Measurements from ENCODE around the gene RBM39.
A peak's percentile ranks its signal among the peaks of the same experiment; 100 is the strongest.
"Not testable (repeated sequence)": the region's sequence is repeated elsewhere in the genome, so short reads cannot be mapped to it uniquely, and the experiment has no call there.

Gene RBM39

DNA sequence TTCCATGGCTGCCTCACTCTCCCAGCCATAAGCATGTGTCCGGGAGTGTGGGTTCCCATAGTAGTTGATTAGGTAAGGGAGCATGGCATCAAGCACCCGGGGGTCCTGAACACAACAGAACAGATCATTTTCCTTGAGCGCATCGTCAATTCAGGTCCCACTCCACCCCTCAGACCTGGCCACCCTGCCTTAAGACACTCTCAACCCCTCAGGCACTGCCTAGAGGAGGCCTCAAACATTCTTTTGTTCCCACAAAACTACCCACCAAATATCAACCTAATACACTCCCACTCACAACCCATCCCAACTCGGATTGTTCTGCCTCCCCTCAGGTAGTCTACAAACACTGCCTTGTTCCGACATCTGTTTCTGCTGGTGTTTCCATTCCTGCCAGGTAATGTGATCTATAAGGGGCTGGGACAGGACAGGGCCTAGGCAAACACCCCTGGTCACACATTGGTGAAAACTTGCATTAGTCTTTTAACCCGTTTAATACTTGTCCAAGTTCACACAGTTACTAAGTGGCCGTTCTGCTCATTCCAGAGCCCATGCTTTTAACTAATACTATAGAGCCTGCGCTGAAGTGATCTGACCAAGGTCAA is 44.3 kb downstream of the RBM39 start:
- TF ChIP-seq, protein P1, sequence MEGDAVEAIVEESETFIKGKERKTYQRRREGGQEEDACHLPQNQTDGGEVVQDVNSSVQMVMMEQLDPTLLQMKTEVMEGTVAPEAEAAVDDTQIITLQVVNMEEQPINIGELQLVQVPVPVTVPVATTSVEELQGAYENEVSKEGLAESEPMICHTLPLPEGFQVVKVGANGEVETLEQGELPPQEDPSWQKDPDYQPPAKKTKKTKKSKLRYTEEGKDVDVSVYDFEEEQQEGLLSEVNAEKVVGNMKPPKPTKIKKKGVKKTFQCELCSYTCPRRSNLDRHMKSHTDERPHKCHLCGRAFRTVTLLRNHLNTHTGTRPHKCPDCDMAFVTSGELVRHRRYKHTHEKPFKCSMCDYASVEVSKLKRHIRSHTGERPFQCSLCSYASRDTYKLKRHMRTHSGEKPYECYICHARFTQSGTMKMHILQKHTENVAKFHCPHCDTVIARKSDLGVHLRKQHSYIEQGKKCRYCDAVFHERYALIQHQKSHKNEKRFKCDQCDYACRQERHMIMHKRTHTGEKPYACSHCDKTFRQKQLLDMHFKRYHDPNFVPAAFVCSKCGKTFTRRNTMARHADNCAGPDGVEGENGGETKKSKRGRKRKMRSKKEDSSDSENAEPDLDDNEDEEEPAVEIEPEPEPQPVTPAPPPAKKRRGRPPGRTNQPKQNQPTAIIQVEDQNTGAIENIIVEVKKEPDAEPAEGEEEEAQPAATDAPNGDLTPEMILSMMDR (conservative IDR thresholded peaks at IDR 0.05) = no peak
- H3K27ac ChIP-seq = peak overlapping the region; percentile 97

DNA sequence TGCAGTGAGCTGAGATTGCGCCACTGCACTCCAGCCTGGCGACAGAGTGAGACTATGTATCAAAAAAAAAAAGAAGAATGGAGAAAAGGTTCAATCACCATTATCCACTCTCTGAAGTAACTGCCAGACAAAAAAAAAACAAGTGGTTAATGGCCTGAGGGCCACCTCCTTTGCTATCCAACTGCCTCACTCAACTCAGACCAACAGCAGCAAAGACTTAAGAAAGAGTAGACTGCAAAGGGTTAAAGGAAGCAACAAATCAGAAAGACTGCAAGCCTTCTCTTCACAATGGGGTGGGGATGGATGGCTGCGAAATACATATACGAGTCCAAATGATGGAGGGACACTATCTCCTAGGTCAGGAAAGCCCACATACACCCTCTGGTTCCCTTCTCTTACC is 46.1 kb downstream of the RBM39 start:
- TF ChIP-seq, protein P1 (conservative IDR thresholded peaks at IDR 0.05) = no peak

DNA sequence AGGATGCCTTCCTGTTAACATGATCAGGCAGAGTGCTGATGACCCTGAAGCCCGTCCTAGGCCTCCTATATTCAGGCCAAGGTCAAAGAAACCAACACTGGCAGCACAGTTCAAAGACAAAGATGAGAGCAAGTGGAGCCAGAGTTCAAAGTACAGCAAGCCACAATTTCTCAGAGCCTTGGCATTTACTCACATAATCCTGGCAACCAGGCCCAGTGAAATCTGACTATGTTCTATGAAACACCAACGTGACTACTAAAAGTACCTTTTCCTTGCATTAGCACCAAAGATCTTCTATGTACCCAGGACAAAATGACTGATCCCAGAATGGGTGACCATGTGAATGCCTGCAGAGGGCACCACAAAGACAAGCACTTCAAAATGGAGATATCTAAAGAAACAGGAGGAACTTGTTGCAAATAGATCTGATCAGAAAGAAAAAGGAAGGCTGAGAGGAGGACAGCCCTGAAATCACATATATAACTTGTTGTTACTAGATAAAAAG is 46.8 kb downstream of the RBM39 start:
- TF ChIP-seq, protein P1 (conservative IDR thresholded peaks at IDR 0.05) = no peak
- no peak overlapping the region for H3K27ac ChIP-seq

More for the DNA sequence above, 46.1 kb downstream of the RBM39 start:
- no peak overlapping the region for H3K27ac ChIP-seq

DNA sequence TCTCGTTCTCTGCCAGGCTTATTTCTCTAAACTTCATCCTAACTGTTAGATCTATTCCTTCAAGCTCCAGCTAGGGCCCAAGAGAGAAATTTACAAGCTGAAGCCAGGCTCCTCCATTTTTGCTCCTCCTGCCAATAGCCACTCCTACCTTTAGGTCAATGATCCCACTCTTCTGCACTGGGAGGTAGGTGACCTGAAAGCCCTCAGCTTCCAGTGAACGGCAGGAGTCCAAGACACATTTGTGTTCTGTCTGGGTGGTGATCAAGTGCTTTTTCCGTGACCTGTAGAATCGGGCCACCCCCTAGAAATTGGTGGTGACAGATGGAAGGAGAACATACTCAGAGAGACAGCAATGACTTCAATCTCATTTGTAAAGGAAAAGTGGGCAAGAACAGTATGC is 51.8 kb downstream of the RBM39 start:
- no peak overlapping the region for H3K27ac ChIP-seq
- TF ChIP-seq, protein P1 (conservative IDR thresholded peaks at IDR 0.05) = no peak

DNA sequence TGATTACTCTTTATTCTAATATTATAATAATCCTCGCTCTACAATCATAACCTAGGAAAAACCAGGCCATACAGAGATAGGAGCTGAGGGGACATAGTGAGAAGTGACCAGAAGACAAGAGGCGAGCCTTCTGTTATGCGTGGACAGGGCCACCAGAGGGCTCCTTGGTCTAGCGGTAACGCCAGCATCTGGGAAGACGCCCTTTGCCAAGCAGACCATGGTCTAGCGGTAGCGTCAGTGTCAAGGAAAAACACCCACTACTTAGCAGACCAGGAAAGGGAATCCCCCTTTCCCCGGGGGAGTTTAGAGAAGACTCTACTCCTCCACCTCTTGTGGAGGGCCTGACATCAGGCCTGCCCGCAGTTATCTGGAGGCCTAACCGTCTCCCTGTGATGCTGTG is 55.2 kb downstream of the RBM39 start:
- TF ChIP-seq, protein P1 (conservative IDR thresholded peaks at IDR 0.05) = peak; percentile 33
- H3K27ac ChIP-seq = not testable (repeated sequence)

DNA sequence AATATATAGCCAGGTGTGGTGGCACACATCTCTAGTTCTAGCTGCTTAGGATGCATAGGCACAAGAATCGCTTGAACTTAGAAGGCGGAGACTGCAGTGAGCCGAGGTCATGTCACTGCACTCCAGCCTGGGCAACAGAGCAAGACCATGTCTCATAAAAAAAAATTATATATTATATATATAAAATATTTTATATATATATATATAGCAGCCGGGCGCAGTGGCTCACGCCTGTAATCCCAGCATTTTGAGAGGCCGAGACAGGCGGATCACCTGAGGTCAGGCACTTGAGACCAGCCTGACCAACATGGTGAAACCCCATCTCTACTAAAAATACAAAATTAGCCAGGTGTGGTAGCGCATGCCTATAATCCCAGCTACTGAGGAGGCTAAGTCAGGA is 56.7 kb downstream of the RBM39 start:
- H3K27ac ChIP-seq = not testable (repeated sequence)

DNA sequence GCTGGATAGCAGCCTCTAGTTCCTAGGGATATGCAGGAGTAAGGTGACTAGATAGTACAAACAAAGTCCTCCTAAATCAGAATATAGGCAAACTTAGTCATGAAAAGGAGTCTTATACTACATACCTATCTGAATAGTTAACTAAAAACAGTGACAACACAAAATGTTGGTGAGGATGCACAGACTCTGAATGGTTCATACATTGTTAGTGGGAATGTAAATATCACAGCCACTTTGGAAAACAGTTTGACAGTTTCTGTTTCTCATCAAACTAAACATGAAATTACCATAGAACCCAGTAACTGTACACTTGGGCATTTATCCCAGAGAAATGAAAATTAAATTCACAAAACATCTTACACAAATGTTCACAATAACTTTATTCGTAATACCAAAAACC is 60.1 kb downstream of the RBM39 start:
- no peak overlapping the region for H3K27ac ChIP-seq
- TF ChIP-seq, protein P1 (conservative IDR thresholded peaks at IDR 0.05) = no peak

DNA sequence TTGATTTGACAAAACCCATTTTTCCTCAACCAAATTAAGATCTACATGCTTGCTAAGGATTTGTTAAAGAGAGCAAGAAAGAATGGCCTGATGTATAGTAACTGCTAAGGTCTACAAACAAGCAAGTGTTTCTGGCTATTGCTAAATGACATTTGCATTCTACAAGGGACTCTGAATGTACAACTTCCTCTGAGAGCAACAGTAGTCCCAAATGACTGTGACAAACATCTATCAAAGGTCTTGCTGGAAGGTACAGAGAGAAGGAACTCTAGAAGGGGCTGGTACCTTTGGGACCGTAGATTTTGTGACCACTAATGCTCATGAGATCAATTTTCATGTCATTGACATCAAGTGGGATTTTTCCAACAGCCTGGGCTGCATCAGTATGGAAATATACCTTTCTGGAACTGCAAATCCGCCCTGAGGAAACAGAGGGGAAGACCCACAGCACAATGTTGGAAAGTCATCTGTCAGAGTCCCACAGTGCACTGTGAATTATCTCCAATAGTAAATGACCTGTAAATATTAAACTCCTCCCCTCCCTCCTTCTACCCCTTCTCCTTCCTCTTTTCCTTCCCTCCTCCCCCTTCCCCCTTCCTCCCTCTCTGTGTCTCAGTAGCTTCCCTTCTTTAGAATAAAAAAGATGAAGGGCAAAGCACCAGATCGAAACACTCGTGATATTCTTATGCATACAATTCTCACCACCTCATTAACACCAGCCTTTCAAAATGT is 61.4 kb downstream of the RBM39 start:
- no peak overlapping the region for H3K27ac ChIP-seq
- TF ChIP-seq, protein P1 (conservative IDR thresholded peaks at IDR 0.05) = no peak

Measured in VCaP (cell line).